Keratinocyte (primary cell): ENCODE data around the gene MBNL2. TPM values are rescaled to one million over a fixed set of nuclear protein-coding genes. Genes with fewer than 3 reads are reported as not detected.

Experiments
- DNase-seq: peaks from one replicate; pipeline ENCODE4 v3.0.0-alpha.2; 2011; ENCODE audit warnings: low read depth, missing footprints, low spot score
- FAIRE-seq: peaks from 2 replicates; lab custom pipeline; 2011; peaks lifted over from hg19 to GRCh38; lab: Jason Lieb, UNC
- H2AFZ ChIP-seq: 2 replicates; pipeline ENCODE4 v1.6.0; 2012; ENCODE audit warnings: low read length, control low read depth, inconsistent platforms; ENCODE audit not compliant: control insufficient read depth
- H3K27ac ChIP-seq: 2 replicates; pipeline ENCODE4 v1.5.1; 2011; ENCODE audit warnings: low read length; ENCODE audit not compliant: control insufficient read depth, insufficient read depth
- H3K27me3 ChIP-seq: 3 replicates; pipeline ENCODE4 v1.6.0; 2011; ENCODE audit warnings: low read length; ENCODE audit not compliant: control insufficient read depth, insufficient read depth; ENCODE audit errors: extremely low read depth
- H3K36me3 ChIP-seq, 2 experiments: 2 replicates in 1 of 2; 3 replicates in 1 of 2; pipeline ENCODE4 v1.5.1; 2011; ENCODE audit warnings: low read length in 2 of 2, mild to moderate bottlenecking in 1 of 2; ENCODE audit not compliant: control insufficient read depth in 2 of 2, insufficient read depth in 2 of 2; ENCODE audit errors: extremely low read depth in 1 of 2
- H3K4me1 ChIP-seq: 3 replicates; pipeline ENCODE4 v1.5.1; 2011; ENCODE audit warnings: low read length; ENCODE audit not compliant: control insufficient read depth, insufficient read depth; ENCODE audit errors: extremely low read depth
- H3K4me2 ChIP-seq: 3 replicates; pipeline ENCODE4 v1.6.0; 2011; ENCODE audit warnings: low read depth, low read length; ENCODE audit not compliant: control insufficient read depth, insufficient read depth; ENCODE audit errors: extremely low read depth
- H3K4me3 ChIP-seq, 3 experiments: fragments of 200-600 bp in 1 of 3; sonication (generic) in 1 of 3; 2 replicates in 2 of 3; 3 replicates in 1 of 3; pipeline ENCODE4 v1.5.1; 2011 to 2016; ENCODE audit warnings: low read length in 3 of 3, mild to moderate bottlenecking in 3 of 3, control low read depth in 2 of 3, inconsistent platforms in 1 of 3, low read depth in 1 of 3, mixed read lengths in 1 of 3, mixed run types in 1 of 3, moderate library complexity in 1 of 3; ENCODE audit not compliant: control insufficient read depth in 2 of 3, insufficient read depth in 2 of 3; ENCODE audit errors: extremely low read depth in 1 of 3
- H3K79me2 ChIP-seq: 2 replicates; pipeline ENCODE4 v1.6.0; 2012; ENCODE audit warnings: low read length; ENCODE audit not compliant: control insufficient read depth, insufficient read depth
- H3K9ac ChIP-seq: 3 replicates; pipeline ENCODE4 v1.6.0; 2011; ENCODE audit warnings: low read length; ENCODE audit not compliant: control insufficient read depth, insufficient read depth; ENCODE audit errors: extremely low read depth
- H3K9me1 ChIP-seq: 3 replicates; pipeline ENCODE4 v1.6.0; 2011; ENCODE audit warnings: low read length; ENCODE audit not compliant: control insufficient read depth, insufficient read depth; ENCODE audit errors: extremely low read depth
- H3K9me3 ChIP-seq: 2 replicates; pipeline ENCODE4 v1.5.1; 2012; ENCODE audit warnings: low read depth, low read length; ENCODE audit not compliant: control insufficient read depth
- H4K20me1 ChIP-seq: 3 replicates; pipeline ENCODE4 v1.6.0; 2011; ENCODE audit warnings: low read length; ENCODE audit not compliant: control insufficient read depth, insufficient read depth; ENCODE audit errors: extremely low read depth
- EZH2 ChIP-seq: IDR thresholded peaks from one replicate; pipeline ENCODE4 v1.6.1; 2012; ENCODE audit warnings: inconsistent platforms, mild to moderate bottlenecking, low read length, moderate library complexity
- dilution Hi-C: fragments of 300-500 bp; cut with MboI; formaldehyde crosslinking; loops from one replicate; pipeline ENCODE4 v1.7.0; 2020; ENCODE audit warnings: low sequenced_read_pairs; ENCODE audit not compliant: extremely low pct_ligation_motif_present
- polyA plus RNA-seq, 5 experiments: library from polyadenylated mRNA; depleted of rRNA in 3 of 5; stranded (reverse) in 3 of 5; stranded (forward) in 1 of 5; unstranded in 1 of 5; fragments of >200 nt; gene quantifications; 1 replicate in 1 of 5; 2 replicates in 3 of 5; 3 replicates in 1 of 5; pipeline versions ENCODE4 v1.2.1 to v1.2.3, GENCODE V29; 2011 to 2012; ENCODE audit warnings: missing spikeins in 2 of 5, low read depth in 1 of 5, low replicate concordance in 1 of 5
- TF ChIP-seq, protein P1 (sequence below), 3 experiments: IDR thresholded peaks in 1 of 3; conservative IDR thresholded peaks in 1 of 3; optimal IDR thresholded peaks in 1 of 3; 2 replicates in 2 of 3; 3 replicates in 1 of 3; pipeline versions ENCODE3 to v1.5.1; 2011; ENCODE audit warnings: low read length in 3 of 3, mild to moderate bottlenecking in 3 of 3, moderate library complexity in 2 of 3, control low read depth in 1 of 3, inconsistent platforms in 1 of 3; ENCODE audit not compliant: insufficient read depth in 2 of 3; ENCODE audit errors: extremely low read depth in 1 of 3

The MBNL2 gene
- polyA plus RNA-seq, 1 donor (not counting 4 experiments of a cell fraction or from before 2014, with no cell fraction given), result 28.4 TPM

GRCh38 chr13:97371486-97372109, 149.5 kb downstream of the MBNL2 start:
- Histone ChIP-seq H3K4me1 (peaks cover 2% of the 10 kb centered on the region), H3K4me2 (no peak overlapping the region), H3K27me3 (no peaks in the 10 kb centered on the region), H3K36me3 (peaks cover 0 to 13% of the 10 kb centered on the region in 2 experiments), H3K27ac (no peak overlapping the region), H4K20me1 (no peaks in the 10 kb centered on the region), H3K79me2 (no peaks in the 10 kb centered on the region), H2AFZ (no peak overlapping the region), H3K9ac (no peak overlapping the region), H3K4me3 (no peak overlapping the region), H3K9me3 (no peaks in the 10 kb centered on the region), H3K9me1 (no peaks in the 10 kb centered on the region)
- FAIRE-seq, result no peak
- dilution Hi-C loops, result no loop called here
- DNase-seq, result no peak
- TF ChIP-seq, protein P1, sequence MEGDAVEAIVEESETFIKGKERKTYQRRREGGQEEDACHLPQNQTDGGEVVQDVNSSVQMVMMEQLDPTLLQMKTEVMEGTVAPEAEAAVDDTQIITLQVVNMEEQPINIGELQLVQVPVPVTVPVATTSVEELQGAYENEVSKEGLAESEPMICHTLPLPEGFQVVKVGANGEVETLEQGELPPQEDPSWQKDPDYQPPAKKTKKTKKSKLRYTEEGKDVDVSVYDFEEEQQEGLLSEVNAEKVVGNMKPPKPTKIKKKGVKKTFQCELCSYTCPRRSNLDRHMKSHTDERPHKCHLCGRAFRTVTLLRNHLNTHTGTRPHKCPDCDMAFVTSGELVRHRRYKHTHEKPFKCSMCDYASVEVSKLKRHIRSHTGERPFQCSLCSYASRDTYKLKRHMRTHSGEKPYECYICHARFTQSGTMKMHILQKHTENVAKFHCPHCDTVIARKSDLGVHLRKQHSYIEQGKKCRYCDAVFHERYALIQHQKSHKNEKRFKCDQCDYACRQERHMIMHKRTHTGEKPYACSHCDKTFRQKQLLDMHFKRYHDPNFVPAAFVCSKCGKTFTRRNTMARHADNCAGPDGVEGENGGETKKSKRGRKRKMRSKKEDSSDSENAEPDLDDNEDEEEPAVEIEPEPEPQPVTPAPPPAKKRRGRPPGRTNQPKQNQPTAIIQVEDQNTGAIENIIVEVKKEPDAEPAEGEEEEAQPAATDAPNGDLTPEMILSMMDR (optimal IDR thresholded peaks at IDR 0.05 in 1 of 3, IDR thresholded peaks at IDR 0.05 in 1 of 3, conservative IDR thresholded peaks at IDR 0.05 in 1 of 3; ENCODE audit: extremely low read depth in 1 of 3, insufficient read depth in 2 of 3, low read length in 3 of 3), result no peak

DNA sequence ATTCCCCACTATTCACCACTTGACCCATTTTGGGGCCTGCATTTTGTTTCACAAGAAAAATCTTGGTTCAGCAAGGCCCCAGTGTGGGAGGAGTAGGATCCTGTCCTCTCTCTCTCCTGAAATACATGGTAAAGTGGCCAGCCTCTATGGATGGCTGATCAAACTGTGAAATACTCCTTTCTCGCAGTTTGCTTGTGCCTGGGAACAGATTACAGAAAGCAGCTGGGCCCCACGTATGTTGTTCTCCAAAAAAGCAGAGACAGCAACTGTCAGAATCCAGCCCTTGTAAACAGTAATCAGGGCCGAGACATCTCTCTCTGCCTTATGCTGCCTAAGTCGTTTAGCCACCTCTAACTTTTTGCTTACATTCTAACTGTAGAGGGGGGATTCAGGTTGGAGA, 150.8 kb downstream of the MBNL2 start:
- Histone ChIP-seq H2AFZ (no peak overlapping the region), H4K20me1 (no peaks in the 10 kb centered on the region), H3K27me3 (no peaks in the 10 kb centered on the region), H3K36me3 (peaks cover 0 to 8% of the 10 kb centered on the region in 2 experiments), H3K9me1 (no peaks in the 10 kb centered on the region), H3K79me2 (no peaks in the 10 kb centered on the region), H3K9me3 (no peaks in the 10 kb centered on the region), H3K9ac (no peak overlapping the region), H3K27ac (no peak overlapping the region), H3K4me3 (no peak overlapping the region), H3K4me2 (no peak overlapping the region), H3K4me1 (peaks cover 2% of the 10 kb centered on the region)
- FAIRE-seq (no peak), DNase-seq (no peak)
- dilution Hi-C loops, result no loop called here
- TF ChIP-seq EZH2, result no peak
- TF ChIP-seq, protein P1 (optimal IDR thresholded peaks at IDR 0.05 in 1 of 3, IDR thresholded peaks at IDR 0.05 in 1 of 3, conservative IDR thresholded peaks at IDR 0.05 in 1 of 3; ENCODE audit: extremely low read depth in 1 of 3, insufficient read depth in 2 of 3, low read length in 3 of 3), result no peak
